ENCODE measurements around the gene SLC7A11.

Gene SLC7A11

GRCh38 chr4:138158746-138159297, 83.3 kb downstream of the SLC7A11 start:
- no peak overlapping the region for H3K27ac Mint-ChIP-seq
- H3K36me3 Mint-ChIP-seq (ENCODE audit: low read depth), result no peaks in the 10 kb centered on the region
- no peaks in the 10 kb centered on the region for H3K4me1 Mint-ChIP-seq
- H3K27me3 Mint-ChIP-seq (ENCODE audit: low read depth), result no peaks in the 10 kb centered on the region
- H3K9me3 Mint-ChIP-seq, result no peaks in the 10 kb centered on the region
- no peak overlapping the region for H3K4me3 Mint-ChIP-seq
- TF ChIP-seq CTCF (IDR thresholded peaks at IDR 0.05; ENCODE audit: unreplicated experiment in 3 of 3), result no peak

- no peaks in the 10 kb centered on the region for H3K36me3 Mint-ChIP-seq (ENCODE audit: low read depth)
- no peak overlapping the region for H3K27ac Mint-ChIP-seq
- no peaks in the 10 kb centered on the region for H3K4me1 Mint-ChIP-seq
- no peaks in the 10 kb centered on the region for H3K9me3 Mint-ChIP-seq
- no peak overlapping the region for H3K4me3 Mint-ChIP-seq
- TF ChIP-seq CTCF (IDR thresholded peaks at IDR 0.05; ENCODE audit: unreplicated experiment in 3 of 3), result no peak
- H3K27me3 Mint-ChIP-seq (ENCODE audit: low read depth), result no peaks in the 10 kb centered on the region
Measured at GRCh38 chr4:138140879-138141278, 101.3 kb downstream of the SLC7A11 start.

- no peak overlapping the region for H3K27ac Mint-ChIP-seq
Measured at GRCh38 chr4:138138774-138139173, 103.4 kb downstream of the SLC7A11 start.

GRCh38 chr4:138135610-138136009, 106.5 kb downstream of the SLC7A11 start:
- Mint-ChIP-seq H3K4me1 (no peaks in the 10 kb centered on the region), H3K27ac (no peak overlapping the region), H3K36me3 (ENCODE audit: low read depth) (peaks cover 13% of the 10 kb centered on the region), H3K9me3 (peaks cover 20% of the 10 kb centered on the region), H3K4me3 (no peak overlapping the region), H3K27me3 (ENCODE audit: low read depth) (no peaks in the 10 kb centered on the region)
- no peak for TF ChIP-seq CTCF (IDR thresholded peaks at IDR 0.05; ENCODE audit: unreplicated experiment in 3 of 3)

More at GRCh38 chr4:138138774-138139173, 103.4 kb downstream of the SLC7A11 start:
- H3K9me3 Mint-ChIP-seq, result peaks cover 2% of the 10 kb centered on the region
- H3K27me3 Mint-ChIP-seq (ENCODE audit: low read depth), result no peaks in the 10 kb centered on the region
- no peak overlapping the region for H3K4me3 Mint-ChIP-seq
- no peaks in the 10 kb centered on the region for H3K4me1 Mint-ChIP-seq
- H3K36me3 Mint-ChIP-seq (ENCODE audit: low read depth), result no peaks in the 10 kb centered on the region
- TF ChIP-seq CTCF (IDR thresholded peaks at IDR 0.05; ENCODE audit: unreplicated experiment in 3 of 3), result no peak

GRCh38 chr4:138118270-138118669, 123.9 kb downstream of the SLC7A11 start:
- peaks cover 14% of the 10 kb centered on the region for H3K4me1 Mint-ChIP-seq

More at GRCh38 chr4:138118270-138118669, 123.9 kb downstream of the SLC7A11 start:
- Mint-ChIP-seq H3K27ac (no peak overlapping the region), H3K27me3 (ENCODE audit: low read depth) (no peaks in the 10 kb centered on the region), H3K4me3 (no peak overlapping the region), H3K9me3 (peaks cover 18% of the 10 kb centered on the region), H3K36me3 (ENCODE audit: low read depth) (no peaks in the 10 kb centered on the region)
- no peak for TF ChIP-seq CTCF (IDR thresholded peaks at IDR 0.05; ENCODE audit: unreplicated experiment in 3 of 3)

Measured in nephron (organoid).